ENCODE measurements around the gene GLB1L. TPM values are rescaled to one million over a fixed set of nuclear protein-coding genes. Genes with fewer than 3 reads are reported as not detected.

GLB1L gene
- total RNA-seq, 8 experiments from 2014 or later, result 5.6 to 30.7 (median 7.5) TPM

- H3K4me1 ChIP-seq (replicated peaks in 1 of 2), result peaks cover 14 to 21% of the 10 kb centered on the region in 2 donors
- in situ Hi-C loops (cut with MboI; ENCODE audit: low pct_unique_long_range_greater_than_20kb in 2 of 9, low sequenced_read_pairs in 9 of 9, unreplicated experiment in 9 of 9), result no loop called here
- peak overlapping the region; percentile 77 to 90 for H3K27ac ChIP-seq
- 0 to 56% (median 32%) methylated on average over 1 to 18 of the region's 25 CpGs; no CpG with 5 or more reads in 2 of the 10 experiments for WGBS, 10 experiments
- H3K4me3 ChIP-seq, result peak overlapping the region in 2 of 5 donors; percentile 16 to 64
- peak in 2 of 8 experiments; percentile 0 to 20 for ATAC-seq (replicated peaks in 6 of 8)
These were observed 32.7 kb upstream of the GLB1L start for GRCh38 chr2:219277703-219278654.

GRCh38 chr2:219274361-219274921, 29.2 kb upstream of the GLB1L start:
- WGBS, 10 experiments, result 0 to 74% (median 0%) methylated on average over 1 to 3 of the region's 6 CpGs; no CpG with 5 or more reads in 1 of the 10 experiments
- in situ Hi-C loops (cut with MboI; ENCODE audit: low pct_unique_long_range_greater_than_20kb in 2 of 9, low sequenced_read_pairs in 9 of 9, unreplicated experiment in 9 of 9), result no loop called here
- no peak overlapping the region for H3K4me3 ChIP-seq
- peak in 4 of 8 experiments; percentile 7 to 12 (median 10) for ATAC-seq (replicated peaks in 6 of 8)
- no peak overlapping the region for H3K27ac ChIP-seq
- peaks cover 10 to 14% of the 10 kb centered on the region in 2 donors for H3K4me1 ChIP-seq (replicated peaks in 1 of 2)

- Histone ChIP-seq H3K27ac (no peak overlapping the region), H3K4me1 (replicated peaks in 1 of 2) (peaks cover 10 to 14% of the 10 kb centered on the region in 2 donors), H3K4me3 (no peak overlapping the region)
- WGBS, 10 experiments, result 40% methylated on average over 1 of the region's 3 CpGs; no CpG with 5 or more reads in 9 of the 10 experiments
- no peak for ATAC-seq (replicated peaks in 6 of 8)
- in situ Hi-C loops (cut with MboI; ENCODE audit: low pct_unique_long_range_greater_than_20kb in 2 of 9, low sequenced_read_pairs in 9 of 9, unreplicated experiment in 9 of 9), result no loop called here
These were observed 28.7 kb upstream of the GLB1L start for GRCh38 chr2:219273937-219274336.

GRCh38 chr2:219272995-219273394, 27.8 kb upstream of the GLB1L start:
- 0 to 100% (median 60%) methylated on average over 1 to 2 of the region's 2 CpGs; no CpG with 5 or more reads in 6 of the 10 experiments for WGBS, 10 experiments
- H3K4me3 ChIP-seq, result no peak overlapping the region
- in situ Hi-C loops (cut with MboI; ENCODE audit: low pct_unique_long_range_greater_than_20kb in 2 of 9, low sequenced_read_pairs in 9 of 9, unreplicated experiment in 9 of 9), result no loop called here
- peaks cover 3 to 6% of the 10 kb centered on the region in 2 donors for H3K4me1 ChIP-seq (replicated peaks in 1 of 2)
- ATAC-seq (replicated peaks in 6 of 8), result no peak
- H3K27ac ChIP-seq, result no peak overlapping the region

GRCh38 chr2:219272356-219272755, 27.1 kb upstream of the GLB1L start:
- H3K4me3 ChIP-seq, result no peak overlapping the region
- H3K27ac ChIP-seq, result no peak overlapping the region
- peaks cover 0 to 4% of the 10 kb centered on the region in 2 donors for H3K4me1 ChIP-seq (replicated peaks in 1 of 2)
- 25 to 90% (median 48%) methylated on average over 2 to 3 of the region's 4 CpGs; no CpG with 5 or more reads in 5 of the 10 experiments for WGBS, 10 experiments
- in situ Hi-C loops (cut with MboI; ENCODE audit: low pct_unique_long_range_greater_than_20kb in 2 of 9, low sequenced_read_pairs in 9 of 9, unreplicated experiment in 9 of 9), result no loop called here
- no peak for ATAC-seq (replicated peaks in 6 of 8)

- WGBS, 10 experiments, result 80% methylated on average over 2 of the region's 2 CpGs; no CpG with 5 or more reads in 9 of the 10 experiments
- Histone ChIP-seq H3K4me1 (replicated peaks in 1 of 2) (peaks cover 0 to 4% of the 10 kb centered on the region in 2 donors), H3K4me3 (no peak overlapping the region), H3K27ac (no peak overlapping the region)
- in situ Hi-C loops (cut with MboI; ENCODE audit: low pct_unique_long_range_greater_than_20kb in 2 of 9, low sequenced_read_pairs in 9 of 9, unreplicated experiment in 9 of 9), result no loop called here
- no peak for ATAC-seq (replicated peaks in 6 of 8)
These were observed 25.8 kb upstream of the GLB1L start for GRCh38 chr2:219271021-219271420.

GRCh38 chr2:219270055-219270372, 24.8 kb upstream of the GLB1L start:
- ATAC-seq (replicated peaks in 6 of 8), result no peak
- H3K4me3 ChIP-seq, result no peak overlapping the region
- H3K4me1 ChIP-seq (replicated peaks in 1 of 2), result peaks cover 0 to 4% of the 10 kb centered on the region in 2 donors
- H3K27ac ChIP-seq, result no peak overlapping the region
- in situ Hi-C loops (cut with MboI; ENCODE audit: low pct_unique_long_range_greater_than_20kb in 2 of 9, low sequenced_read_pairs in 9 of 9, unreplicated experiment in 9 of 9), result no loop called here
- 40 to 100% (median 50%) methylated on average over 1 of the region's 5 CpGs; no CpG with 5 or more reads in 7 of the 10 experiments for WGBS, 10 experiments

GRCh38 chr2:219269362-219270054, 24.3 kb upstream of the GLB1L start:
- H3K4me3 ChIP-seq, result no peak overlapping the region
- peaks cover 0 to 4% of the 10 kb centered on the region in 2 donors for H3K4me1 ChIP-seq (replicated peaks in 1 of 2)
- WGBS, 10 experiments, result 20 to 100% (median 63%) methylated on average over 1 to 7 of the region's 8 CpGs
- in situ Hi-C loops (cut with MboI; ENCODE audit: low pct_unique_long_range_greater_than_20kb in 2 of 9, low sequenced_read_pairs in 9 of 9, unreplicated experiment in 9 of 9), result no loop called here
- H3K27ac ChIP-seq, result no peak overlapping the region
- peak in 3 of 8 experiments; percentile 39 to 60 (median 55) for ATAC-seq (replicated peaks in 6 of 8)

- Histone ChIP-seq H3K4me1 (replicated peaks in 1 of 2) (no peaks in the 10 kb centered on the region), H3K27ac (no peak overlapping the region), H3K4me3 (no peak overlapping the region)
- WGBS, 10 experiments, result 17 to 80% (median 46%) methylated on average over 1 to 2 of the region's 2 CpGs; no CpG with 5 or more reads in 6 of the 10 experiments
- in situ Hi-C loops (cut with MboI; ENCODE audit: low pct_unique_long_range_greater_than_20kb in 2 of 9, low sequenced_read_pairs in 9 of 9, unreplicated experiment in 9 of 9), result no loop called here
- ATAC-seq (replicated peaks in 6 of 8), result peak in 2 of 8 experiments; percentile 89 to 90
These were observed 23.1 kb upstream of the GLB1L start for GRCh38 chr2:219268294-219268693.

GRCh38 chr2:219266886-219267285, 21.6 kb upstream of the GLB1L start:
- H3K4me1 ChIP-seq (replicated peaks in 1 of 2), result no peaks in the 10 kb centered on the region
- WGBS, 10 experiments, result 17 to 43% methylated on average over 1 of the region's 1 CpG; no CpG with 5 or more reads in 8 of the 10 experiments

GRCh38 chr2:219266232-219266631, 21.0 kb upstream of the GLB1L start:
- Histone ChIP-seq H3K27ac (no peak overlapping the region), H3K4me3 (no peak overlapping the region), H3K4me1 (replicated peaks in 1 of 2) (no peaks in the 10 kb centered on the region)
- WGBS, 10 experiments, result 8 to 83% (median 60%) methylated on average over 1 to 2 of the region's 5 CpGs; no CpG with 5 or more reads in 5 of the 10 experiments
- ATAC-seq (replicated peaks in 6 of 8), result no peak
- in situ Hi-C loops (cut with MboI; ENCODE audit: low pct_unique_long_range_greater_than_20kb in 2 of 9, low sequenced_read_pairs in 9 of 9, unreplicated experiment in 9 of 9), result no loop called here

More at GRCh38 chr2:219266886-219267285, 21.6 kb upstream of the GLB1L start:
- in situ Hi-C loops (cut with MboI; ENCODE audit: low pct_unique_long_range_greater_than_20kb in 2 of 9, low sequenced_read_pairs in 9 of 9, unreplicated experiment in 9 of 9), result no loop called here
- Histone ChIP-seq H3K27ac (no peak overlapping the region), H3K4me3 (no peak overlapping the region)
- no peak for ATAC-seq (replicated peaks in 6 of 8)

GRCh38 chr2:219261024-219261855, 16.0 kb upstream of the GLB1L start:
- Histone ChIP-seq H3K4me1 (replicated peaks in 1 of 2) (no peaks in the 10 kb centered on the region), H3K27ac (no peak overlapping the region), H3K4me3 (no peak overlapping the region)
- WGBS, 10 experiments, result 50 to 100% (median 74%) methylated on average over 1 to 5 of the region's 5 CpGs; no CpG with 5 or more reads in 1 of the 10 experiments
- peak in 1 of 8 experiments; percentile 31 for ATAC-seq (replicated peaks in 6 of 8)
- in situ Hi-C loops (cut with MboI; ENCODE audit: low pct_unique_long_range_greater_than_20kb in 2 of 9, low sequenced_read_pairs in 9 of 9, unreplicated experiment in 9 of 9), result no loop called here
